ENCODE results near the gene TMEM132C.
"Not testable (repeated sequence)": the region's sequence is repeated elsewhere in the genome, so short reads cannot be mapped to it uniquely, and the experiment has no call there.

The TMEM132C gene

DNA sequence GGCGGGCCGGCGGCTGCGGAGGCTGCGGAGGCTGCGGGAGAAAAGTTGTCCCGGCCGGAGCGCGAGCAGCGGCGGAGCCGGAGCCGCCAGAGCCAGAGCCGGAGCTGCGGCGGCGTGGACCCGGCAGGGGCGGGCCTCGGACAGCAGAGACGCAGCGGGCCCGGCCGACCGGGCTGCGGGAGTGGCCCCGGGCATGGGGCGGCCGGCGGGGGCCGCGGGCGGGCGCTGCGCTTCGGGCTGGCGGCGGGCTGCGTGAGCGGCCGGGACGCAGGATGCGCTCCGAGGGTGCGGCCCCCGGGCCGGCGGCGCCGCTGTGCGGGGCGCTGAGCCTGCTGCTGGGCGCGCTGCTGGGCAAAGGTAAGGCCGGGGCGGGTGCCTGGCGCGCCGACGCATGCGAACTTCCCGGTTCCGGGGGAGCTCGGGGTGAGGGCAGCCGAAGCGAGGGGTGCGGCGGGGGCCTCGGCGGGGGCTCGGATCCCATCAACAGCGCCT, at the start of gene TMEM132C:
Gene TMEM132C, plus strand, starts transcription at position 40 of the 492 bp plus-strand sequence. Its CDS starts 233 bp downstream, at position 273.
- no peak for DNase-seq (ENCODE audit: low read depth in 1 of 2, low spot score in 1 of 2)

DNA sequence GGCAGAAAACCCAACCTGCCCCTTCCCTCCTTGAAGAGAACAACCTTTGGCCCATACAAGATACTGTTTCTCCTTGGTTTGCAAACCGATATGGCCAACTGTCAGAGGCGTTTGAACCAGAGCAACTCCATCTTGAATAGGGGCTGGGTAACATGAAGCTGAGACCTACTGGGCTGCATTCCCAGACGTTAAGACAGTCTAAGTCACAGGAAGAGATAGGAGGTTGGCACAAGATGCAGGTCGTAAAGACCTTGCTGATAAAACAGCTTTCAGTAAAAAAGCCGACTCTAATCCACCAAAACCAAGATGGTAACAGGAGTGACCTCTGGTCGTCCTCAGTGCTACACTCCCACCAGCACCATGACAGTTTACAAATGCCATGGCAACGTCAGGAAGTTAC, 42.7 kb upstream of the TMEM132C start:
- no peak for DNase-seq (ENCODE audit: low read depth in 1 of 2, low spot score in 1 of 2)

DNA sequence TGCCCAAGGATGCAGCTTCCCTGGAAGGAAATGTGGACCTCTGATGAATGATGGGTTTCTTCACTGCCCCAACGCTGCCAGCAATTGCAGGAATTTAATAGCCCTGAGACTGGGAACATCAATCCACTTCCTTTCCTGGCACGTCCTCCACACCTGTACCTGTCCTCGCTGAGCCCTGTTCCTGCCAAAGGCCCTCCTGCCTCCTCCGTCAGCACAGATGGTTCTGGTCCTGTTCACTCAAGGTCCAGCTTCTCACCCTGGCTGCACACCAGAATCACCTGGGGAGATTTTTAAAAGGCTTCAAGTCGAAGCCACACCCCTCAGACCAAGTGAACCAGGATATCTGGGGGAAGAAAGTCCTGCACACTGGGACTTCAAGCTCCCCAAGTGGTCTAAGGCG, 38.4 kb upstream of the TMEM132C start:
- no peak for DNase-seq (ENCODE audit: low read depth in 1 of 2, low spot score in 1 of 2)

DNA sequence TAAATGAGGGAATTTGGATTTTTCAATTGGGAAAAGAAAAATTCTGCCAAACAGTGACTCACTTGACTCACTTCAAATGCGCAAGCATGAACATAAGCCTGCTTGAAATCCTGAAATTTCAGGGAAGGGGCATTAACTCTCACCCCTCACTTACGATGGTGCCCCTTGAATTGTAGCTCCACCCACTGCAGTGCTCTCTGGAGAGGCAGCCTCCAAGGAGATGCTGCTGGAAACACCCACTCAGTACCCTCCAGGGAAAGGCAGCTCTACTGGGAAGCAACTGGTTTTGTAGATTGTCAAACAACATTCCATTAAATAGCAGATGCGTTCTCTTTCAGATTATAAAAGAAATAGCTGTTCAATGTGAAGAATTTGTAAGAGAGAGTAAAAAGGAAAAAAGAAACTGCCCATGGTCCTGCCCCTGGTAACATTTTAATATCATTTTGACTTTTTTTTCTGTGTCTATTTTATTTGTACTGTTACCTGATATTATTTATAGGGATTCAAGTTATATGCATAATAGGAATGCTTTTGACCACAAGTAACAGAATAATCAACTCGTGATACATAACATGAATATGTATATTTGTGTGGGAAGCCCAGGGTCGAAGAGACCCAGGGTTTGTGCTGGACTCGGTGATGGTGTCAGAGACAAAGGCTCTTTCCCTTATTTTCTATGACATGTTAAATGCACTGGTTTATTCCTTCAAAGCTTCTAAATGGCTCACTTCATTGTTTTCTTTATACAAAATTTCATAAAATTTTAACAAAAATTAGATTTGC, 31.1 kb upstream of the TMEM132C start:
- DNase-seq (ENCODE audit: low read depth in 1 of 2, low spot score in 1 of 2), result no peak

DNA sequence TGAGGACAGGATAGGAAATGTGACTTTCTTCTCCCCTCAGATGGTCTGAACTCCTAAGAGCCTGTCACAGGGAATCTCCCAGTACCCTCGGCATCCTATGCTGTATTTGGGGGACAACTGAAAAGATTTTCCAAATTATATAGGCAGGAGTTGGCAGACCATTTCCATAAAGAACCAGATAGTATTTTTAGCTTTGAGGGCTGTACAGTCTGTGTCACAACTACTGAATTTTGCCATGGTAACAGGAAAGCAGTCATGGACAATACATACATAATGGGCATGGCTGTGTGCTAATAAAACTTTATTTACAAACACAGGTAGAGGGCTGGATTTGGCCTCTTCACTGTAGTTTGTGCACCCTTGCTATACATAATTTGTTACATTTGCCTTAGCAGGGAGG, 30.4 kb upstream of the TMEM132C start:
- no peak for DNase-seq (ENCODE audit: low read depth in 1 of 2, low spot score in 1 of 2)

DNA sequence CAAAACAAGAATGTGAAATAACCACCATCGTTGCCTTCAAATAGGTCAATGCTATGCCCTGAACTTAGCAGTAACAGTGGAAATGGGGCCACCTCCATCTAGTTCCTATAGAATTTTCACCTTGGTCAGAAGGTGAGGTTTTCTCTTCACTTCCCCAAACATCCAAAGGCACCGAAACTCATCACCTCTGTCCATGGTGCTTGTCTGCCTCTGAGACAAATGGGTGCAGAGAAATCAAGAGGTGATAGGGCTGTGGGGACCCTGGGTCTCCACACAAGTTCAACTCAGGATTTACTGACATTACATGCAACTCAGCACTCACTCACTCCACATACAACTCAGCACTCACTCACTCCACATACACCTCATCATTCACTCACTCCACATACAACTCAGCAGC, 26.2 kb upstream of the TMEM132C start:
- no peak for DNase-seq (ENCODE audit: low read depth in 1 of 2, low spot score in 1 of 2)

DNA sequence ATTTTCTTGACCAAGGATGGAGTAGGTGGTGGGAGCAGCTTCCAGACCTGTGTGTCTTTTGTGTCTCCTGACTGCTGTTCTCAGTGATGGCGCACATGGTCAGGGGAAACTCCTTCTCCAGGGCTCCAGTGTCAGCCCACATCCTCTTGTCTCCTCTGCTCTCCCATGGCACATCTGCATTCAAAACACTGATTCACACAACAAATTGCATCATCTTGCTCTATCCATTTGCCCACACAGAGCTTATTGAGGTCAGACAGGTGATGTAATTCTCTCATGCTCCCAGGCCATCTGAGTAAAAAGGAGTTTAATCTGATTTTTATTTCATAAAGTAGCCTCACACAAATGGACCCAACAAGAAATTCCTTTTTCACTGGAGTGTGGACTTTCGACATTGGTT, 21.8 kb upstream of the TMEM132C start:
- no peak for DNase-seq (ENCODE audit: low read depth in 1 of 2, low spot score in 1 of 2)

DNA sequence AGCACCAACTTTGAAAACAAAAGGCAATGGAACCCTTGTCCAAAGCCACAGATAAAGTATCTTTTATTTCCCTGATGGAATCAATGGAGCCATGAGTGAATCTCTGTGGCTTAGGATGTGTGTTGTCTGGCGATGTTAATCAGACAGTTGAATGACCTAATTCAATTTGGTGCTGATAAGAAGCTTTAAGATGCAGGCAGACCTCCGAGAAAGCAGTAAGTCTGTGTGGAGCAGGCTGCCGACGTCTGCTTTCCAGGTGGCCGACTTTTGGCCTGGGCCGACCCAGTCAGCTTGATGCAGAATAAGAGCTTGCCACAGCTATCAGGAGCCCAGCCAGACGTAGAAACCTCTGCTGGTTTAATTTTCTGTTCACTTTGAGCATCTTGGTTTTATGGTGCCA, 21.1 kb upstream of the TMEM132C start:
- no peak for DNase-seq (ENCODE audit: low read depth in 1 of 2, low spot score in 1 of 2)

DNA sequence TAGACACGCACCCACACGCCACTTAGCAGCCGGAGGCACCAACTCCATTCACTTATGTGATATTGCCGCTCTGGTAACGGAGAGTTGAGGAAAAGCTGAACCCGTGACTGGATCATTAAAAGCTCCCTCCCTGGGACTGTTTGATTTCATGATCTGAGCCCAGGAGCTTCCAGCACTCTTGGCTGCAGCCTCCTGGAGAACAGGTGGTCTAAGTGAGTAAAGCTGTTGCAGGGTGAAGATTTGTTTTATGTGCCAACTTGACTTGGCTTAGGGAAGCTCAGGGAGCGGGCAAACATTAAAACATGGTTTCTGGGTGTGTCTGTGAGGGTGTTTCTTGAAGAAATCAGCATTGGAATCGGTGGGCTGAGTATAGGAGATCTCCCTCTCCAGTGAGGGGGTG, 16.9 kb upstream of the TMEM132C start:
- no peak for DNase-seq (ENCODE audit: low read depth in 1 of 2, low spot score in 1 of 2)

DNA sequence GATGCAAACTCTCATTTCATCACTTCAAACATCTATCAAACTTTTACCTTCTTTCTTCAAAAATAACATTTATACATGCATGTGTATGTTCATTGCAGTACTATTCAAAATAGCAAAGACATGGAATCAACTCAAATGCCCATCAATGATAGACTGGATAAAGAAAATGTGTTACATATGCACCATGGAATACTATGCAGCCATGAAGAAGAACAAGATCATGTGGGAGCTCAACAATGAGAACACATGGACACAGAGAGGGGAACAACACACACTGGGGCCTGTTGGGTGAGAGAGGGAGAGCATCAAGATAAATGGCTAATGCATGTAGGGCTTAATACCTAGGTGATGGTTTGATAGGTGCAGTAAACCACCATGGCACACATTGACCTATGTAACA, 13.1 kb upstream of the TMEM132C start:
- DNase-seq (ENCODE audit: low read depth in 1 of 2, low spot score in 1 of 2), result not testable (repeated sequence)

DNA sequence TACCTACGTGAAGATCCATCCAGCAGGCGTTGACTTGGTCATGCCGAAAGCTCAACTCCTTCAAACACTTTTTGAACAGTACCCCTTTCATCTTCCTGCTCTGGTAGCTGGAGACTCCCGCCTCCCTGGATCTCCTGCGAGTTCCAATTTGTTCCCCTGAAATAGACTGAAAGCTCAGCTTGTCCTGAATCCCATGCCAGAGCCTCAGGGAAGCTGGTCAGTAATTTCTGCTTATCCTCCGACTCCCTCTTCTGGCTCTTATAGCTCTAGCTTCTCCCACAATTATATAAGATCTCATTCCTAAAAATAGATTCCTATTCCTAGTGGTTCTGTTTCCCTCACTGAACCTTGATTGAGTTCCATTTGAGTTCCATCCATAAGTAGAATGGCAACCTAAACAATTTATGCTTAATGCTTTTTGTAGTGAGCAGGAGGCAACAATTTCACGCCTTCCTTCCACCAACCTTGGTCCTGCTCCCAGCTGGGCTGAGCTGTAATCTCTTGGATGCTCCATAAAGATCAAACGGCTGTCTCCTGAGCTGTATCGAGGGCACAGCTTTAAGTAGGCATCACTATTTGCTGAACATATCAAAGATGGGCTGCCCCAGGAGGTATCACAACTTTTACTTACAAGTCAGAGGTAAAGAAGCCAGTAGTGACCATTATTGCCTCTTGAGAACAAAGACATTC, 8.0 kb upstream of the TMEM132C start:
- no peak for DNase-seq (ENCODE audit: low read depth in 1 of 2, low spot score in 1 of 2)

DNA sequence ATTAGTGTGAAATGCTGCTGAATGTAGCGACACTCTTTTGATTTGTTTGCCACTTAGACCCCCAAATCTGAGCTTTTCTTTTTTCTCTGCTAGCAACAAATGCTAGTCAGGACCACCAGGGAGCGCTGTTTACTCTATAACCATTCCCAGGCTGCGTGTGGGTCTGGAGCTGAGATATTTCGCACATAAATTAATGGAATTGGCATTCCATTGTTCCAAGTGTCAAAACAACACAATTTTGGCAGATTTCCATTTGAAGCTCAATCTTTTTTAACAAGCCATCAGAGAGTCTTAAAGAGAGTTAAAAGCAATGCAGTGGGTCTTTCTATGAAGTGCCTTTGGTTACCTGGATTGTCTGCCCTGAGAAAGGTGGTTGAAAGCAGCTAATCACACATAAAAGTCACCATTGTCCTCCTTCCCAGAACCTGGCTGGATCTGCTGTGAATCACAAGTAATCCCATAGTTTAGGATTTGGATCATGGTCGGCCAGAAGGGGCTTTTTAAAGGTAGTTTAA, 7.4 kb upstream of the TMEM132C start:
- DNase-seq (ENCODE audit: low read depth in 1 of 2, low spot score in 1 of 2), result no peak

DNA sequence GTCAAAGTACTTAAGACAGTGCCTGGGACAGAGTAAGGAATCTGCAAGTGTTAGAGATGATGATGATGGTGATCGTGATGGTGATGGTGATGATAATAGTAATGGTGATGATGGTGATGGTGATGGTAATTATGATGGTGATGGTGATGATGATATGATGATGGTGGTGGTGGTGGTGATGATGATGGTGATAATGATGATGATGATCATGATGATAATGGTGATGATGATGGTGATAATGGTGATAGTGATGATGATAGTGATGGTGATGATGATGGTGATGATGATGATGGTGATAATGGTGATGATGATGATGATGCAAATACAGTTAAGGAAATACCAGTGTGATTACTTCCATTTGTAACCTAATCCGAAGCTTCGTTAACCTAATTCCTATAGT, 5.2 kb upstream of the TMEM132C start:
- no peak for DNase-seq (ENCODE audit: low read depth in 1 of 2, low spot score in 1 of 2)

DNA sequence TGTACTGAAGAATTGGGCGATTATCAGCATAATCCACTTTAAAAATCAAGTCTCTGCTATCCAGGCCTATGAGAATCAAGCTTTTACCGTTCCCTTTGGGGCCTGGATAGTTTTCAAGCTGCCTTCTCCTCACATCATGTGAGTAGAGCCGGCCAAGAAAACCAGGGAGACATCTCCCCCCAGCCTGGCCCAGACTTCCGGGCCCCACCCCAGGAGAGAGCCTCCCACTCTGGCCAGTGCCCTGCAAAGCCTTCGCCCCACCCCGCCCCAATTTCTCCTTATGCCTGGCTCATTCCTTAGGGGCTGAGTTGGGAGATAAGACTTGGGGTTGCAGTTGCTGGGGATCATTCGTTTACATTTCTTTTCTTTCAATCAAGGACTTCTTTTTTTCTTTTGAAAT, 1.4 kb upstream of the TMEM132C start:
- DNase-seq (ENCODE audit: low read depth in 1 of 2, low spot score in 1 of 2), result no peak

DNA sequence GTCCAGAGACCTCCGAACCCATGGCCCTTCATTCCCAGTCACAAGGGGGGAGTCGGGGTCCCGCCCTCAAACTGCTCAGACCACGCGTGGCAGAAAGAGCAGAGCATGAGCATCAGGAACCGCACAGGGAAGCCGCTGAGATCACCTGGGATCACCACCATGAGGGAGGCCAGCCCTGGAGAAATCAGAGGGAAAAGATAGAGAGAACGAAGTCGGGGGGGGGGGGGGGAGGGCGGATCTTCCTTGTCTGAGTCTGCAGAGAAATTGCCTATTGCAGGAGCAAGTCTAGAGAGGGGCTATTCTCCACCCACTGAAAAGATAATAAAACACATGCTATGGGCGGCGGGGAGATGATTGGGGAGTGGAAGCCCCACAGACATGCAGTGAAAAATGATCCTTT, 884 bp upstream of the TMEM132C start:
- DNase-seq (ENCODE audit: low read depth in 1 of 2, low spot score in 1 of 2), result no peak

DNA sequence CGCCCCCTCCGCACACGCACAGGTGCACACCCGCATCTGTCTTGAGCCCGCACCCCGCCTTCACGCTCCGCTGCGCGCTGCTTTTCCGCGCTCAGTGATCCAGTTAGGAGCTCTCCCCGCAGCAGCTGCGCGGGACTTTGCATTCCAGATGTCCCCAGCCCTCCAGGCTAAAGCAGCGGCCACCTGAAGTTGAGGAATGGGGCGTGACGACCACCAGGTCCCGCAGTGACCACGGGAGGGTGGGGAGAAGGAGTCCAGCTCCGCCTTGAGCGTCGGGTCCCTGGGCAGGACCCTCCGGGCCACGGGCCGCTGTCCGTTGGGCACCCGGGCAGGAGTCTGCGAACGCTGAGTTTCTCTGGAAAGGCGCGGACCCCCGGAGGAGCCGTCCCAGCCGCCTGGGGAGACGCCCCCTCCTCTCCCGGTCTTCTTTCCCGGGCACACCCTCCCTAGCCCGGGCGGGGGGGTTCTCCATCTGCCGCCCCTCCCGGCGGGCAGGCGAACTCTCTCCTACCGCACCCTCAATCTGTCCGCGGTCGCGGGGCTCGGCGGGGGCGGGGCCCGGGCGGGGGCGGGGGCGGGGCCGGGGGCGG, 334 bp upstream of the TMEM132C start:
- no peak for DNase-seq (ENCODE audit: low read depth in 1 of 2, low spot score in 1 of 2)

DNA sequence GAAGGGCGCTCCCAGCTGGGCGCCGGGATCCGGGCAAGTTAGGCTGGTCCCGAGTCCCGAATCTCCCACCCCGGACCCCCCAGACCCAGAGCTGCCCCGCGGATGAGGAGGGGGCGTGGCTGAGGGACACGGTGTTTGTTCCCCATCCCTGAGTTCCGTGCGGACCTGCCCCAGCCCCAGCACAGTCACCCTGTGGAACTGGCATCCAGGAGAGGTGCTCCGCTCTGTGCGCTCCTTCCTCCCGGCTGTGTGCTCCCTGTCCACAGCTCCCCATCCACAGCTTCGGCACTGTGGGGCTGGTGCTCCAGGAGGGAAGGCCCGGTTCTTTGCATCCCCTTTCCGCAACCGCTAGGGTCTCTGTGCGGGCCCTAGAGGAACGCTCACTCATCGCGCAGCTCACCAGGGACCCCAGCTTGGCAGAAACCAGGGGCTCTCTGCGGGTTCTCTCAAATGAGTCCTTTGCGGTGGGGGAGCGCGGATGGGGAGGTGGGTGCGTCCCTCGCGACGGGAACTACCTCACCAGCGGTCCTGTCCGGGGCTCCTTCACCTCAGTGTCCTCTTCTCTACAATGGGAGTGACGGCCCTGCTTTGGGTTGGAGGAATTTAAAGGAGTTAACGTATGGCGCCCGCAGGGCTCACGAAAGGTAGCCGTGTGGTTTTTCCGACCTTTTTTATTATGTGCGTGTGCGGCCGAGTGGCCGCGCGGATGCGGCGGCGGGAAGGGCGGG, 845 bp downstream of the TMEM132C start:
- DNase-seq (ENCODE audit: low read depth in 1 of 2, low spot score in 1 of 2), result no peak

DNA sequence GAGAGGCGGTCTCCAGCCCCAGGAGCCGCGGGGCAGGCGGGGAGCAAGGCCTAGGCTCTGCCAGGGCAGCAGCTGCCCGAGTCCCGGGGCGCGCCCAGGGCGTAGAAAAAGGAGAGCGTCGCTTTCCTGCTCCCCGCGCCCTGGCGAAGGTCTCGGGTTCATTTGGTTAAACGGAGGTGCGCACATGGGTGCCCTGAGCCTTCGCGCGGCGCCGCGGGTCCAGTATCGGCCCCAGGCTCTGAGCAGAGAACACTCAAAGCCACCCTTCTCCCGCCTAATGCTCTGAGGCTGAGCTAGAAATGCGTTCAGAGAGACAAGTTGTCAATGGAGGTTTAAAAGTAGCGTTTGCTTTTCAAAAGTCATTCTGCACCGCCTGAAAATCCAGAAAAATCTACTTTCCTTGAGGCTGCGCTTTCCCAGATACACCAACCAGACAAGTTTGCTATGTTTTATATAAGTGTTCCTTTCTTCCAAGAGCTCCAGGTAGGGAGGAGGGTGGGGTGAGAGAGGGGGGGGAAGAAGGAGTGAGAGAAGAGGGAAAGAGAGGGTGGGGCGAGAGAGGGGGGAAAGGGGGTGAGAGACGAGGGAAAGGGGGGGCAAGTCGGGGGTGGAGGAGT, 1.5 kb downstream of the TMEM132C start:
- DNase-seq (ENCODE audit: low read depth in 1 of 2, low spot score in 1 of 2), result no peak

DNA sequence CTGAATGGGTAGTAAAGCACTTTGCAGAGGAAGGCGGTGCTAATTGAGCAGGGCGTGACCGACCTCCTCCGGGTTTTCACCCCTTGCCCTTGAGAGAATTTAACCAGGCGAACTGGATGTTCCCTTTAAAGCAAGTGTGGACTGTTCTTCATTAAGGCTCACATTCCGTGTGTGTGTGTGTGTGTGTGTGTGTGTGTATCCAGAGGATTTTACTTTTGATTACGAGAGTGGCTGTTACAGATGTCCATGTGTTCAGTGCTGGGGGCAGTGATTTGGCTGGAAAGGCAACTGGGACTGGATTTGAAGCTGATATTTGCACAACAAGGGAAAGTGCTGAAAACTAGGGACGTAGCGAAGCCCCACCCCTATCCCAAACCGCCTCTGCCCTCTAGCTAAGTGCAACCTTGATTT, 2.2 kb downstream of the TMEM132C start:
- no peak for DNase-seq (ENCODE audit: low read depth in 1 of 2, low spot score in 1 of 2)

DNA sequence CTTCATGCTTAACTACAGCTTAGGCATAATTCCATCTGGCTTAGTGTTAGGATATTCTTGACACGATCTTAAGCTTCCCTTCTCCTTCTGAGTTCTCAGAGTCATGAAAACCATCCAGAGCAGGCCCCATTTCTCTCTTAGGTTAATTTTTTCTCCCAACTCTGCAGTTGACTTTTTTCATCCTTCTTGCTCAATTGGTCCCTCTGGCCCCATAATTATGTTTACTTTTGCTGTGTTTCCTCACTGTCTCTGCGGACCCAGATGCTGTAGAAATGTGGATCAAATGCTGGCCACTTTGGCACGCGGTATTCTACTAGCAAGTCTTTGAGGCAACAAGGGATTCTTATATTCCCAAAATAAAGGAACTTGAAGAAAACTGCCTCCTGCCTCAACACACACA, 9.5 kb downstream of the TMEM132C start:
- no peak for DNase-seq (ENCODE audit: low read depth in 1 of 2, low spot score in 1 of 2)

DNA sequence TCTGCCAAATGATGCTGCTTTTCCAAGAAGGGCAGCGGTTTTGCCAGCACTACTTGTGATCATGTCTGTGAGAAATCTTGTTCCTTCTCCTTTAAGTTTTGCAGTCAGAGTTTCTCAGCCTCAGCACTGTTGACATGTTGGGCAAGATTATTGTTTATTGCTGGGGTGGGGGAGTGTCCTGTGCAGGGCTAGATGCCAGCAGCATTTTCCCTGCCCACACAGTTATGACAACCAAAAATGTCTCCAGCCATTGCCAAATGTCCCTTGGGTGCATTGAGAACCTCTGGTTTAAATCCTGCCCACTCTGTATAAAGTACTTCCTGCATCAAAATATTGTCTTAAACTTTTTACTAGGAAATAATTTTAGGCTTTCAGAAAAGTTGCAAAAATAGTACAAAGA, 20.0 kb downstream of the TMEM132C start:
- no peak for DNase-seq (ENCODE audit: low read depth in 1 of 2, low spot score in 1 of 2)

Measured in activated CD4-positive, alpha-beta T cell treated with anti-CD3 and anti-CD28 coated beads, Interleukin-2, amount 50 U/mL, for 24 hours (primary cell).